Sciatic nerve (tissue), 2 donors: ENCODE measurements around the gene AOPEP. TPM values are rescaled to one million over a fixed set of nuclear protein-coding genes. Genes with fewer than 3 reads are reported as not detected.

Source experiments
- ATAC-seq: fragments of 200-7000 bp; cut with Tn5 transposase; one replicate; pipeline ENCODE4 v1.9.1; 2020; ENCODE audit warnings: mild to moderate bottlenecking, moderate library complexity
- DNase-seq: peaks from one replicate; pipeline ENCODE4 v3.0.0-alpha.2; 2020; ENCODE audit warnings: low spot score
- intact Hi-C: fragments of 100-400 bp; cut with DNase I; formaldehyde crosslinking; loops from one replicate; pipeline ENCODE4 v1.14.2; 2022
- total RNA-seq: library from RNA; stranded (reverse); fragmentation: NEBNext Ultra II Directional; extraction: Animal tissue kit (Norgen Biotek cat#: 25700); gene quantifications from one replicate; pipeline ENCODE4 v1.2.1, GENCODE V29; 2021
- donor health status: DM: no; HTN: no; CAD: no.
- donor health status: DM: no; HTN: no; CAD: no.

Gene AOPEP
- total RNA-seq, 1 donor from 2014 or later, result 158 TPM

DNA sequence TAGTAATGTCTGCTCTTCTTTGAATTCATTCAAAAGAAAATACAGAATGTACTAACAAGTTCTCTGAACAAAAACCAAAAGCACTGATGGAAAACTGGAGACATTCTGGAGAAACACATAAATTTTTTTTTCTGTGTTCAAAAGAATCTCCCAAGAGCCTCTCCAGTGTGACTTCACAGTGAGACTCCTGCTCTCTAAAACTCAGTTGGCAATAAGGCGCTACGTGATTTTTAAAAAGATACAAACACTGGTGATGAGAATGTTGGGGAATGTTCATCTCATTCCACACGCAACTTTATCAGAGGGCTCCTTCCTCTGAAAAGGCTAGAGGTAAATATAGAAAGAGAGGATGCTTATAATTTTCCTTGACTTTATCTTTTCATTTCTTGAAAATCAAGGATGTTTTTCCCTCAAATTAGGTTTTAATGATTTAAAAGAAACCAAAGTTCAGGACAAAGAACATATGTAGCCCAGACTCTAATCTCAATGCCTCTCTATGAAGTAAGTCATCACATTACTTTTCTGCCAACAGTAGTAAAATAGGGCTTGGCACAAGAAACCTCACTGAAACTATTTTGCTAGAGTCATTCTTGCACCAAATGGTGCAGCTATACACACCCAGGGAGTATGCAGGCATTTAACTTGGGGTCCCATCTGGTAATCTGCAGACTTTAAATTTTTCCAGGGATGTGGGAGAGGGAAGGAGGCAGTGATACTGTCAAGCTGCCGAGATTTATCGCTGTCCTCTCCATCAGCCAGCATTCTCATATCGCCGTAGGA is 12.9 kb upstream of the AOPEP start:
- intact Hi-C loops, result no loop called here
- no peak for ATAC-seq
- DNase-seq, result no peak

- ATAC-seq (no peak), DNase-seq (no peak)
- intact Hi-C loops, result no loop called here
These were observed 12.0 kb upstream of the AOPEP start for GRCh38 chr9:94714494-94714893.

DNA sequence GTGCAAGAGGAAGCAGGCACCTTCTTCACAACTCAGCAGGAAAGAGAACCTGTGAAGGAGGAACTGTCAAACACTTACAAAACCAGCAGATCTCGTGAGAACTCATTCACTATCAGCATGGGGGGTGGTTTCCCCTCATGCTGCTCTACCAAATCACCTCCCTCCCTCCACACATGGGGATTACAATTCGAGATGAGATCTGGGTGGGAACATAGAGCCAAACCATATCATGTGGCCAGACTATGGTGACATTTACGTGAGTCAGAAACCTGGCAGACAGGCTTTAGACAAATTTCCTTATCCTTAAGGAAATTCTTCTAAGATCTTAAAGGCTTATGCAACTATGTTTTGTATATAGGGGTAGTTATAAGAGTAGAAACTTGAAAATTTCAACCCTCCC is 8.7 kb upstream of the AOPEP start:
- no peak for ATAC-seq
- intact Hi-C loops, result no loop called here
- DNase-seq, result no peak

- intact Hi-C loops, result no loop called here
- DNase-seq (no peak), ATAC-seq (no peak)
These were observed 7.6 kb upstream of the AOPEP start for GRCh38 chr9:94718936-94719335.

DNA sequence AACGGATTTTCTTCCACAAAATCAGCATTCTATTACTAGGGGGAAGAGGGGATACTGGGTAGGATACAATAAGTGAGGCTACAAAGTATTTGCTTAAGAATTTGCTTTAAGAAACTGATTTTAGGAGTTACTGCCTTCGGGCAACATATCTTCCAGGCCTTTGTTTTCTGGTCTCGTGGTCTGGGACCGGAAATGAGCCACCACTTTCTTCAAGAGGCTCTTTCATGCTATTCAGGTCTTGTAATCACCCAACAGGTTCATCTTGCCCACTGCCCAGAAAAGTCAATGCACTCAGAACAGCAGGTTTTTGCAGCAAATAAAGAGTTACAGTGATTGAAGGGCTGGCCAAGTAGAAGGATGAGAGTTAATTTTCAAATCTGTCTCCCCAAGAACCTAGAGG is 6.6 kb upstream of the AOPEP start:
- no peak for DNase-seq
- no peak for ATAC-seq
- intact Hi-C loops, result no loop called here

DNA sequence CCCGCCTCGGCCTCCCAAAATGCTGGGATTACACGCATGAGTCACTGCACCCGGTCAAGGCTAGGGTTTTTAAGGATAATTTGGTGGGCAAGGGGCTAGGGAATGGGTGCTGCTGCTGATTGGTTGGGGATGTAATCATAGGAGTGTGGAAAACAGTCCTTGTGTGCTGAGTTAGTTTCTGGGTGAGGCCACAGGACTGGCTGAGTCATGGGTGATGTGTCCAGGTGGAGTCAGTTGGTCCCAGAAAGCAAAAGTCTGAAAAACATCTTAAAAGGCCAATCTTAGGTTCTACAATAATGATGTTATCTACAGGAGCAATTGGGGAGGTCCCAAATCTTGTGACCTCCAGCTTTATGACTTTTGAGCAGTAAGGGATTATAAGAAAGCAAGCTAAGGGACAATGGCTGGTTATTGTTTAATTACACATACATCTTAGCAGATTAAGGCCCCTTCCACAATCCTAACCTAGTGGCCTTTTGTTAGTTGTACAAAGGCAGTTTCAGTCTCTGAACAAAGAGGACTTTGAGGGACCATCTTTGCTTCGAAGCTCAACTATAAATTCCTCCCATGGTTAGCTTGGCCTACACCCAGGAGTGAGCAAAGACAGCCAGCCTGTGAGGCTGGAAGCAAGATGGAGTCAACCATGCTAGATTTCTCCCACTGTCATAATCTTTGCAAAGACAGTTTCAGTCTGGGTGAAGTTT is 5.5 kb upstream of the AOPEP start:
- no peak for DNase-seq
- intact Hi-C loops, result no loop called here
- peak; percentile 21 for ATAC-seq

- intact Hi-C loops, result no loop called here
- ATAC-seq (no peak), DNase-seq (no peak)
These were observed 4.7 kb upstream of the AOPEP start for GRCh38 chr9:94721754-94722153.

DNA sequence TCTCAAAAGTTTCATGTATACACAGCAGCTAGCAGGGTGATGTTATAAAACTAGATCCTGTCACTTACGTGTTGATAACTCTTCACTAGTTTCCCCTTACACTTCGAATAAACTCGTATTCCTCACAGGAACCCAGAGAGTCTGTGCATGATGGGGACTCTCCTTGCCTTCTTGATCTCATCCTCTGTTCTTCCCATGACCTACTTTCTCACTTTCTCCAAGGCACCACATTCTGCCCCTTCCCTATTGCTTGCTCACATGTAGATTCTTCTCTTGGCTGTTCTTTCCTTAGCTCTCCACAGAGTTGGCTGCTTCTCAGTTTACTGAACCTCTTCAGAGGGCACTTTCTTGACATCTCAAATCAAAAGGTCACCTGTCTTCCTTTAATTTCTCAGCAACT is 1.2 kb upstream of the AOPEP start:
- intact Hi-C loops, result no loop called here
- ATAC-seq, result no peak
- no peak for DNase-seq

DNA sequence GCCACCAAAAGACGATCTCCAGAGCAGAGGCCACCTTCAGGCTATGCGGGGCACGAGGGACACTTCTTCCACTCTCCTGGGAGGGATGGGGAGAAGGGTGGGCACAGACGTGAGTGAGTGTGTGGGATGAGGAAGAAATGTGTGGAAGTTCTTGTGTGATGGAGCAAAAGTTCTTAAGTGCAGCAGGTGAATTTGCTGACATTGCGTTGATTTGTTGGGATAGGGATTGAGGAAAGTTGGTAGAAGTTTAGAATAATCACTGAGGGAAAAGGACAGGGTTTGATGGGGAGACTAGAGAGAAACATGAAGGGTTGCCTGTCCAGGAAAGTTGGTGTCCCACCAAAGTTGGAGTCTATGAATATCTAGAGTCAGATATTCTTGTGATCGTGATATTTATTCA is 2.2 kb downstream of the AOPEP start:
- no peak for DNase-seq
- intact Hi-C loops, result no loop called here
- no peak for ATAC-seq

GRCh38 chr9:94729199-94729598 is 2.7 kb downstream of the AOPEP start:
- ATAC-seq (no peak), DNase-seq (no peak)
- intact Hi-C loops, result no loop called here

GRCh38 chr9:94734054-94734754 is 7.7 kb downstream of the AOPEP start:
- no peak for DNase-seq
- no peak for ATAC-seq
- intact Hi-C loops, result no loop called here

GRCh38 chr9:94736759-94737158 is 10.3 kb downstream of the AOPEP start:
- intact Hi-C loops, result no loop called here

GRCh38 chr9:94740145-94740840 is 13.8 kb downstream of the AOPEP start:
- intact Hi-C loops, result no loop called here
- DNase-seq (no peak), ATAC-seq (no peak)

More at GRCh38 chr9:94736759-94737158, 10.3 kb downstream of the AOPEP start:
- DNase-seq (no peak), ATAC-seq (no peak)

DNA sequence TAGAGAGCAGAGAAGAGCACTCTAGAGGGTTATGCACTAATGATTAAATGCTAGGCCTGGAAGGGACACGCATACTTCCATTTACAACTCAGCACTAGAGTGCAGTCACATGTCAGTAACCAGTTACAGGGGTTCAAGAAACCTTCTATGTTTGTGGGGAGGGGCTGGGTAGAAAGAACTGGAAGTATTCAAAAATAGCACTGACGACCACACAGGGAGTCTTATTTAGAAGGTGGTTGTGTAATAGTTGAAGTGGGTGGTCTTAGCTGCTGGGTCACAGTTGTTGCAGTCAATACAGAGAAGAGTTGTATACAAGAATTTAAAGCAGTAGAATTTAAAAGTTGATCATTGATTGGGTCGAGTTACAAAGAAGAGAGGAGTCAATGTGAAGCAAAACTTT is 15.4 kb downstream of the AOPEP start:
- DNase-seq (no peak), ATAC-seq (peak; percentile 43)
- intact Hi-C loops, result no loop called here

DNA sequence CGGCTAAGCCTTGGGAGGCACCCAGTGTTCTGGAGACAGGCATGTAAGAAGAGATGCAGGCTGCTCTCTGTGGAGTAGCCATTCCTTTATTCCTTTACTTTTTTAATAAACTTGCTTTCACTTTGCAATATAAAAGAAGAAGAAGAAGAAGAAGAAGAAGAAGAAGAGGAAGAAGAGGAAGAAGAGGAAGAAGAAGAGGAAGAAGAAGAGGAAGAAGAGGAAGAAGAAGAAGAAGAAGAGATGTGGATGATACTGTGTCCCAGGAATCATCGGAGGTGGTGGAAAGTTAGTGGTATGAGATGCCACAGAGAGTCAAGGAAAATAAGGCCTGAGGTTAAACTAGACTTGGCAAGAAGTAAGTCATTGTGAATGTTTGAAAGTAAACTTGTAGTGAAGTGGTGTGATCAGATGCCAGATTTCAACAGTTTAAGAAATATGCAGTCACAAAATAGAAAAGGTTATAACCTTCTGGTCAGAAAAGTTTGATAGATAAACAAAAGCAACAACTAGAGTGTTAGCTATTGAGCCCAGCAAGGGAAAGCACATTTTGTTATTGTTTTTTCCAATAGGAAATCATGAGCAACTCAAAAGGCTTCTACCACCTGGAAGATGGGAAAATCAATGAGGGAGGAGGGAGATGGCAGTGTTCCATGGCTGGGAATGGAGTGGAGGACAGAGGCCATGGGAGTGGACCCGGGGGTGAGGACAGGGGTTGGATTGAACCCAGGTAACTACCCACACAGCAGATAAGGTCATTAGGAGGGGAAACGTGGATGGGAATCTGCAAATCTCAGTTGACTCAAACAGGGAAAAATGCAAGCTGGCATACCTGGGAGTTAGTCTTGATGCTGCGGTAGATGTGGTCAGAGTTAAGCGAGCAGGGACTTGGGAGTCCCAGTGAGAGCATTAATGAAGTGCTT is 16.8 kb downstream of the AOPEP start:
- ATAC-seq (peak; percentile 87), DNase-seq (peak; percentile 67)
- intact Hi-C loops, result no loop called here

DNA sequence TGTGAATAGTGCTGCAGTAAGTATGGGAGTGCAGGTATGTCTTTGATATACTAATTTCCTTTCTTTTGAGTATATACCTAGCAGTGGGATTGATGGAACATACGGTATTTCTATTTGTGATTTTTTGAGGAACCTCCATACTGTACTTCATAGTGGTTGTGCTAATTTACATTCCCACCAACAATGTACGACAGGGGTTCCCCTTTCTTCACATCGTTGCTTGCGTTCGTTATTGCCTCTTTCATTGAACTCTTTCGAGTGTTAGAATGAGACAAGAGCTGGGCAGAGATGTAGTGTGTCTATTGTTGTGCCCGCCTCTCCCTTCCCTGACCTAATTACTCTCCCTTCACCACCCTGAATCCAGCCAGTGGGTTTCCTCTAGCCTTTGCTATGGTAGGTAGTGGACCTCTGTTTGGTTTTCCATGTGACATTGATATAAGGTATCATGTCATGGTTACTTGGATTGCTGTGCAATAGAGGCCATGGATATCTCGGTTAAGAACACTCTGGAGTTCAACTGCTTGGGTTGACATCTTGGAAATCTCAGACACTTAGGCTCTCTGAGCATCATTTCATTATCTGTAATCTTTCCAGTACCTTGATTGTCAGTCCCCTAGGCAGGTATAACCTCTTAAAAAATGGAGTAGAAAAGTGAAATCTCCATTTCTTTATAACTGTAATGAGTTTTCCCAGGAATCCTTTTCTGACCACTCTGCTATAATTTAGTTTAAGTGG is 19.5 kb downstream of the AOPEP start:
- DNase-seq, result no peak
- no peak for ATAC-seq
- intact Hi-C loops, result no loop called here

DNA sequence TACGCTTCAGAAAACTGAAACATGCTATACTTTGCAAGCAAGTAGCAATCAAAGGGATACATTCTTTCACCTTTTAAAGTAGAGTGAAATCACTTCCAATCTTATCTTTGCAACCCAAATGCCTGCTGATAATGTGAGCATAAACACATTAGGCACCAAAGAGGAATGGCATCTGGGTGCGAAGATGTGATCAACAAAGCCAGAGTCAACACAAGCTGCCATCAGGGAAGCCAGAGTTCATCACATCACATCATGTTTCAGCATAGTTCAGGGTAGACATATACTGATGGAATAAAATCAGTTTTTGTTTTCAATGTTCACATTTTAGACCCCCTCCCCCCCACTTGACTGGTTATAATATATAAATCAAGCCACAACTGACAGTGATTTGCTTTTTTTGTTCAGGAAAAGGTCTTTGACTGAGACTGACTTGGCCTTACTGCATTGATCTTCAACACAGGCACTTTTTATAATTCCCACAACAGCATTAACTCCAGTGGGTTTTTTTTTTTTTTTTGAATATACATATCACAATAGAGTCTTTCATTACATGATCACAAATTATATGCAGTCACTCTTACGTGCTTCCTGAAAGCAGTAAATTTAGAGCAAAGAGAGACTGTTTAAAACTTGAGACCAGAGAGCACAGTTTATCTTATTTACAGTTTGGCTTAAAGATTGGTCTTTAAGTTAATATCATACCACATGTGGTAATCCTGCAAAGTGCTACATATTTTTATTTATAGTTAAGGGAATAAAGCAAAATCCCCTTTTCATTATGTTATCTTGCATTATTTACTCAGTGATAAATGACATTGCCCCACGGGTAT is 20.3 kb downstream of the AOPEP start:
- intact Hi-C loops, result no loop called here

More for the DNA sequence above, 20.3 kb downstream of the AOPEP start:
- DNase-seq, result no peak
- no peak for ATAC-seq
